GM18526 (cell line): ENCODE results near the gene PACS2.

ENCODE experiments used
- POLR2A ChIP-seq: IDR thresholded peaks from 3 replicates; pipeline ENCODE4 v1.6.1; 2011; ENCODE audit not compliant: insufficient read length; ENCODE audit errors: extremely low read depth

The PACS2 gene

DNA sequence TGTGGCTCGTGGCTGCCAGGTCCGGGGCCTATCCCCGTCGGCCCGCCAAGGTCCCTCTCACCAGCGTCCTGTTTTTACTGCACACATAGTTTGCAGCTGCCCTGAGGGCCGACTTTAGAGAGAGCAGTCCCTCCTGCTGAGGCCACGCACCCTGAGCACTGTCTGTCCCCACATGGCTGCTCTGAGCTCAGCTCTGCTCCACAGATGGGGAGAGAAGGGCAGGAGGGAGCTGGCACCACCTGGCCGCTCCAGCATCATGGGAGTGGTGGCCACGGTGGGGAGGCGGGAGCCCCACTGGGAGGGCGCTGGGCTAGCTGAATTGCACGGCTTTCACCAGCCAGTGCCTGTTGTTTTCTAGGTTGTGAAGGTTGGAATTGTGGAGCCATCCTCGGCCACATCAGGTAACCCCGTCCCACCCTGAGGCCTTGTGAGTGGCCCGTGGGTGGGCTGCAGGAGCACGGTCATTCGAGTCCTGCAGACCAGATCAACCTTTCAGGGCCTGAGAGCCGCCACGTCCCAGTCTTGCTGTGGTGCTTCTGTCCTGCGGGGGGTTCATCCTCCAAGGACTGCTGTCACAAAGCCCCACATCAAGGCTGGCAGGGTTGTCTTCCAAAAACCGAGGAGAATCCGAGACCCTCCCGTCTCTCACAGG lies 76.4 kb downstream of the PACS2 start:
- TF ChIP-seq POLR2A: no peak

DNA sequence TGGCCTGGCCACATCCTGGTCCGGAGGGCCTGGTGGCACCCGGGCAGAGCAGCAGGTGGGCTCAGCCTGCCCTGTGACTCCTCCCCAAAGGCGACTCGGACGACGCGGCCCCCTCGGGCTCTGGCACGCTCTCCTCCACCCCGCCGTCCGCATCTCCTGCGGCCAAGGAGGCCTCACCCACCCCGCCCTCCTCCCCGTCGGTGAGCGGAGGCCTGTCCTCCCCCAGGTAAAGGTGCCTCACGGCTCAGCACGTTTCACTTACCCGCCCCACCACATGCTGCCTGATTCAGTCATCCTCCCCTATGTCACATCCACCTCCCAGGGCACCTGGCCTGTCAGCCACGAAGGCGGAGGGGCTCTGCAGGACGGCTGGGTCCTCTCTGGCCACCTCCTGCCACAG lies 77.0 kb downstream of the PACS2 start:
- TF ChIP-seq POLR2A: no peak

DNA sequence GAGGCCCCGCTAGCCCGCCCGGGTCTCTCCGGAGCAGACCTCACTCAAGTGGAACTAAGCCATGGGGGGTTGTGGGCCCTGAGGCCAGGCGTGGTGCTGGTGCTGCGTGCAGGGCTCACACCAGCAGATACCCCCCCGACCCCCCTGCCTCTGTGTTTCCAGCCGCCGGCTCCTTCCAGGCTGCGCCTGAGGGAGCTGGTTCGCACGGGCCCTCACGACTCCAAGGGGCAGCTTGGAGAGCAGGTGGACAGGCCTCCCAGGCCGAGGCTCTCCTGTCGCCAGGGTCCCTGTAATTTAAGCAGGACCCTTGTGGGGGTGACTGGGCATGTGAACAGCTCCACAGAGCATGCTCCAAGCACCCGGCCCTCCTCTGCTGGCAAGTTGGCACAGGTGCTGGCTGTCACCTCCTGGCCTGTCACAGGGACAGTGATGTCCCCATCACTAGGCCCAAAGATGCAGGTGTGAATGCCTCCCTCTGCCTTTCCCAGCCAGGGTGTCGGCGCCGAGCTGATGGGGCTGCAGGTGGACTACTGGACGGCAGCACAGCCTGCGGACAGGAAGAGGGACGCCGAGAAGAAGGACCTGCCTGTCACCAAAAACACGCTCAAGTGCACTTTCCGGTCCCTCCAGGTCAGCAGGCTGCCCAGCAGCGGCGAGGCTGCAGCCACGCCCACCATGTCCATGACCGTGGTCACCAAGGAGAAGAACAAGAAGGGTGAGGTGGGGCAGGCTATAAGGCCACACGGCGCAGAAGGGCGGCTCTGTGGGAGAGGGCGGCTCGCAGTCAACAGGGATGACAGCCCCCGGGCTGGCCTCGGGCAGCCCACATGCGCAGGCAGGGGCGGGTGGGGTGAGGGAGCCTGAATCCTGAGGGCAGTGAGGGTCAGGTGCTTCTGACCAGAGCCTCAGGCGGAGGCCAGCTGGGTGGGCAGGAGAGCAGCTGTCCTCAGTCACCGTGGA lies 77.9 kb downstream of the PACS2 start:
- TF ChIP-seq POLR2A: no peak

DNA sequence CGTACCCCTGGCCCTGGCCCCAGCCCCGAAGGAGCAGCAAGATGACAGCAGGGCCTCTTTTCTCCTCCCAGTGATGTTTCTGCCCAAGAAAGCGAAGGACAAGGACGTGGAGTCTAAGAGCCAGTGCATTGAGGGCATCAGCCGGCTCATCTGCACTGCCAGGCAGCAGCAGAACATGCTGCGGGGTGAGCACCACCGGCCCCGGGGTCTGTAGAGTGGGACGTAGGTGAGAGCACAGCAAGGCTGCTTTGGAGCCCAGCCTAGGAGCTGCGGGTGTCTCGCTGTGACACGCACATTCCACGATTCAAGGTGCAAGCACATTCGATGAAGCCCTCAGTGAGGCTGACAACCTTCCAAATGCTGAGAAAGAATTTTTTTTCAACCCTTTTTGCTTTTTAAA lies 78.6 kb downstream of the PACS2 start:
- TF ChIP-seq POLR2A: no peak

DNA sequence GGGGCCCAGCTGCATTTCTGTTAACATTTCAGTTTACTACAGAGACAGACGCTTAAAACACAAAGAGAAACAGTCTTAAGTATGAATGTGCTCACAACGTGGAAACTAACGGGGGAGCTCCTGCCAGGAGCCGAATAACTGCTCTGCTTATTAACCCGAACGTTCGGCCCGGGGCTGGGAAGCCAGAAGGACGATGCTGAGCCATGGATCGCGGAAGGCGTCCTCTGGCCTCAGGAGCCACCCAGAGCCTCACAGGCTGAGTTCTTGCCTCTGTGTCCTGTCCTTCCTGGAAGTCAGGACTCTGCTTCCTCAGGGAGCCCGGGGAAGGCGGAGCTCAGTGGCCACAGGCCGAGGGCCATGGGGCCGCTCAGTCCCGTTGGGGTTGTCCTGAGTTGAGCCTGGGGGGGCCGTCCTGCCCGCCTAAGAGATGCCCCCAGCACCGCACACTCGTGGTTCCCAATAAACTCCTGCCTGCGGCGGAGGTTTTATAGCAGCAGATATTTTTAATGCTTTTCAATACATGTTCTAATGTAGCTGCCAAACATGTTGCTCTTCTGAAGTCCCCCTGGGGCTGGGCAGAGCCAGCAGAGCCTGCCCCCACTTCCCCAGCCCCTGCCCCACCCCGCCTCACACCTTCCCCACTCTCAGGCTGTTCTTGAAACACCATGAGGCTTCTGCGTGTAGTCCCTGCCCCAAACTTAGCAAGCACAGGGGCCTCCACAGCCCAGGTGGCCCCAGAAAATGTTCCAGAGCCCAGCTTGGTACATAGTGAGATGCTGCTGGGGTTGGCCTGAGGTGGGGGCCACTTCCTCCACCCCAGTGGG lies 80.4 kb downstream of the PACS2 start:
- TF ChIP-seq POLR2A: no peak

DNA sequence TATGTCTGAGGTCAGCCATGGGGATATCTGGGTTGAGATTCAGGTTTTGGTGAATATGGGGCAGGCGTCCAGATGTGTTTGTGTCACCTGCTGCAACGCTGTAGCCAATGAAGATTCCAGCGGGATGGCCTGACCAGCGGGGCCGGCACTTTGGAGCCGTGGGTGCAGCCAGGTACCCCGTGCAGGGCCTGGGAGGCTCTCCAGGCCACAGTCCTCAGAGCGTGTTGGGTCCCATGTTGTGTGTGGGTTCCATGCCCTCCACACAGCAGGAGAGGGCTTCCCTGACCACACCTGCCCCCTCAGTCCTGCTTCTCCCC lies 80.9 kb downstream of the PACS2 start:
- no peak for TF ChIP-seq POLR2A

DNA sequence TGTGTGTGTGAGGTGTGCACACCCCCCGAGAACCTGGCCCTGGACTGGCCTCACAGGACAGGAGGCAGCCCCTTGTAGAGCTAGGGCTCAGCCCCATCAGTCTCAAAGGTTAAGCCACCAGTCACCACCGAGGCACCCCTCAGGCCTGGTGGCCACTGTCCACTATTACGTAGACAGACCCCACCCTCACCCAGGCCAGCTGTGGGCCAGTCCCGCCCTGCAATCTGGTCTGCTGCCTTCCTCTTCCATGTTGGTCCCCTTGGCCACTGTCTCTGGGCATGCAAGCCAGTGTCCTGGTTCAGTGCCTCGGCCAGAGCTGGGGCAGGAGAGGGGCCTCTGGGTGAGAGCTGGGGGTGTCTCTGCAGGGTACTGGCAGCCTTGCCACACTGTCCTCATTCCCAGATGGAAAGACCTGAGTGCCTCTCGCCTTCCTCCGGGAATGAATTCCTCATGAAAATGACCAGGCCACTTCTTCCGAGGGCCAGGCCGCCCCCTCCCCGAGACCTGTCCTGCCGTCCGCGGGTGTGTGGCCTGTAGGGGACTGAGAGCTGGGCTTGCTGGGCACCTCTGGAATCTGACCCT lies 82.9 kb downstream of the PACS2 start:
- TF ChIP-seq POLR2A: no peak

DNA sequence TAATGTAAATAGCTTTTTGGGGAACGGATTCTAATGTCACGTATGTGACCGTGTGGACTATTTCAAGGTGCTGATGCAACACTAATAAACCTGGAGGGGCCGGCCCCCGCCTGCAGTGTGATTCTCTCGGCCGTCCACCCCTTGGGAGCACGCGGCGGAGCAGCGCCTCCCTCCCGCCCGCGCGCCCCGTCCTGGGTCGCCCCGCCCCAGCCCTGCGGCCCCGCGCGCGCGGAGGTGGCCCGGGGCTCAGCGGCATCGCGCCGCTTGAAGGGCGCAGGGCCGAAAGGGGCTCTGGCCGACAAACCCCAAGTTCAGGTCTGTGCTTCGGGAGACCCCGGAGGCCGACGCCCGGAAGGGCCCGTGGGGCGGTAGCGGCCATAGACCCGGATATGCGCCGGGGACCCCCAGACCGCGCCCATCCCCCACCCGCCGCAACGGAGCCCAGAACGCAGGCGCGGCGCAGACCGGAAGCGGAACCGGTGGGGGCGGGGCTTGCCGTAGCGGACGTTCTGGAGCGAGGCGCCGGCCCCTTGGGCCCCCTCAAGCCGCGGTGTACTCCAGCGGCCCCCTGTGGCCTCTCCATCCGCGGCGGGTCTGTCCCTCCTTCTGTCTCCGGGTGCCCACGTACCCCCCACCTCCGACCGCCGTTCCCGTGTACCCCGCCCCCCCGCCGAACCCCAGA lies 83.6 kb downstream of the PACS2 start, which contains the start of gene TEX22:
TEX22 (plus strand) TSS at position 495 of the 682 bp plus-strand sequence. CDS start 803 bp downstream, outside the sequence.
- peak; percentile 73 for TF ChIP-seq POLR2A

DNA sequence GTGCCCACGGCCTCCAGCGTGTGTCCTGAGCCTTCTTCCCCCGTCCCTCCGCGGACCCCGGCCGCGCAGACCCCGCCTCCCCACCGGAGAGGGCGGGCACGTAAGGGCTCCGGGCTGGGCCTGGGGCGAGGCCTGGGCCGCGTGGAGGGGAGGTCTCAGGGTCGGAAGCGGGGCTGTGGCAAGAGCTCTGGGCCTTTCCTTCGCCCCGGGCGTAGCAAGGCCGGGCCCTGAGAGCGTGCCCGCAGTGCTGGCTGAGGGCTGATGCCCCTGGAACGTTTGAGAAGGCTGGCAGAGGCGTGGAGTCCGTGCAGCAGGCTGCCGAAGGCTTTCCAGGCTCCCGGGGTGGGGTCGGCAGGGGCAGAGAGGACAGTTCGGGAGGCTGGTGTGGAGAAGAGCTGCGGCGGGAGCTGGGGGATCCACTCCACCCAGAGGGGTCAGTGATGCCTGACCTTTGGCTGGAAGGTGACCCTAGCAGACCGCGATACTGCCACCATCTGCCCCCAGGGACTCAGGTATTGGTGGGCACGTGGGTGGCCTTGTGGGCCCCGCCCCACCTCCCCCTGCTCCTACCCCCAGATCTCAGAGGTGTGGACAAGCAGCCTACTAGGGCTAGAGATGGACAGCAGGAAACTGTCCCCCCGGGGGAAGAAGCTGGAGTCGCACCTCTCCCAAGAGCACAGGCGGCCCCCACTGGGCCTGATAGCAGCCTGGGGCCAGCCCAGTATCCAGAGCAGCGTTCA lies 84.3 kb downstream of the PACS2 start:
- TF ChIP-seq POLR2A: no peak

DNA sequence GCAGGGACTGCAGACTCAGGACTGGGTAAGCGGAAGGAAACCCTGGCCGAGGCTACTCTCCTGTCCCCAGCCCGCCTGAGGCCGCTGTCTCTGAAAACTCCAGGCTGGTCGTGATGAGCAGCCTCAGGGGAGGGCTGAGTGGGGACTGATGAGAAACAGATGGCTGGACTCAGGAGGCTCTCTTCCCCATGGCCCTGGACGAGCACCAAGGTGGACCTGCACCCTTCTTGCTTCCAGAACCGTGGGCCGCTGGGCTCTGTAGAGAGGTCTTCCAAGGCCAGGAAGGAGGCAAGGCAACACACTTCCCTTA lies 84.9 kb downstream of the PACS2 start:
- TF ChIP-seq POLR2A: no peak

DNA sequence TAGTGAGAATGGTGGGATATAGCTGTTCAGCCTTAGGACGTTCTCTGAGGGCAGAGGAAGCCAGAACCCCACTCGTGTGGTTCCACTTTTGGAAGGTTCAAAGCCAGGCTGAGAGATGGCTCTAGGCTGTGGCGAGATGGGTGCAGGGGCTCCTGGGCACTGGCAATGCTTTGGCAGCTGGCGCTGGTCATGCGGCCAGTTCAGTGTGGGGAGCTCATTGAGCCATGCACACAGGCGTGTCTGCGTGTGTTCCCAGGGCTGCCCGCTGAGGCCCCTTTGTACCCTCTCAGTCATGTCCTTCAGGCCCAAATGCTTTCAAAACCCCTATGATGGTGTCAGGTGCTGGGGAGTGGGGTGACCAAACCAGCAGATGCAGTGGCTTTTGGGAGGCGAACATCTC lies 85.5 kb downstream of the PACS2 start:
- TF ChIP-seq POLR2A: no peak

DNA sequence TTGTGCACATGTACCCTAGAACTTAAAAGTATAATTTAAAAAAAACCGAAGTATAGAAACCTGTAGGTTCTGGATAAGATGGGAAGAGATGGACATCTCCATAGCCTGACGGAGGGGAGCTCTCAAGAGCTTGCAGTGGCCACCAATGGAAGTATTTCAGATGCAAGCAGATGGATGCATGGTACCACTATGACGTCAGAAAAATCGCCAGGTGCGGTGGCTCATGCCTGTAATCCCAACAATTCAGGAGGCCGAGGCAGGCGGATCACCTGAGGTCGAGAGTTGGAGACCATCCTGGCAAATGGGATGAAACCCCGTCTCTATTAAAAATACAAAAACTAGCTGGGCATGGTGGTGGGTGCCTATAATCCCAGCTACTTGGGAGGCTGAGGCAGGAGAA lies 87.2 kb downstream of the PACS2 start:
- no peak for TF ChIP-seq POLR2A

DNA sequence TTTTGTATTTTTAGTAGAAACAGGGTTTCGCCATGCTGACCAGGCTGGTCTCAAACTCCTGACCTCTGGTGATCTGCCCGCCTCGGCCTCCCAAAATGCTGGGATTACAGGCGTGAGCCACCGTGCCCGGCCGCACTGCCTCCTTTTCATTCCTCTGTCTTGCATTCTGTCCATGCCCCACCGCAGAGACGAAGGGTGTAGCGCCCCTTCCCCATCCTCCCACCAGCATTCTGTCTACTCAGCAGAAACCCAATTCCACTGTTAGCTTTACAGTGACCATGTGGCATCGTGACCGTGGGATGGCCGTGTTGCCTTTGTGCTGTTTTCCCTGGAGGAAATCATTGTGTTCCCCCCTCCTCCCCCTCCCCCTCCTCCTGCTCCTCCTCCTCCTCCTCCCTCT lies 94.0 kb downstream of the PACS2 start:
- TF ChIP-seq POLR2A: no peak

DNA sequence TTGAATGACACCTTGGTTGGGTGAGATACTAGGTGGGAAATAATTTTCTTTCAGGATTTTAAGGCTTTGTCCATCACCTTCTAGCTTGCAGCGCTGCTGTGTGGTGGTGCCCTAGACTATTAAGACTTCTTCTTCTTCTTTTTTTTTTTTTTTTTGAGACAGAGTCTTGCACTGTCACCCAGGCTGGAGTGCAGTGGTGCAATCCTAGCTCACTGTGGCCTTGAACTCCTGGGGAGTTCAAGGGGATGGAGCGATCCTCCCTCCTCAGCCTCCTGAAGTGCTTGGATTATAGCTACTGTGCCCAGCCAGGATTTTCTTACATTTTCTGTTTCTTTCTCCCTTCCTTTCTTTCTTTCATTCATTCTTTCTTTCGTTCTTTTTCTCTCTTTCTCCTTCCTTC lies 94.8 kb downstream of the PACS2 start:
- TF ChIP-seq POLR2A: no peak
